ENCODE data around the gene GPR156.

DNA sequence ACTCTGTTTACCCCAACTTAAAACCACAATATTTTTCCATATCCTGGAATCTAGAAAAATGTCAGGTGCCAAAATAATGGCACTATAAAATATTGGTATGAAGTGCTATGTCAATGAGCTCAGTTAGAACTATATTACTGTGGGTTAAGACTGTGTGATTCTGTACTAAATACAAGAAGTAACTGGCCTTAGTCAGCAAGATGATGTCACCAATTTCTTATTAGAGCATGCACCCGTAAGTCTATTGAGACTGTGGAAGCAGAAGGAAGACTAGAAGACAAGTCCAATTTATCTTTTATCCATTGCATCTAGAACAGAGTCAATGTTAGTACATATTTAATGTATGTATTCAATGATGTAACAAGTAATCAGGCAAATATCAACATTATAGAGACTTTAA lies 39.2 kb upstream of the GPR156 start:
- TF ChIP-seq ZNF184 (tag by site-specific recombination; IDR thresholded peaks at IDR 0.05): no peak
- no peak for TF ChIP-seq CTCF (tag by site-specific recombination; IDR thresholded peaks at IDR 0.05)
- no peak for TF ChIP-seq ZNF660 (tag by site-specific recombination; IDR thresholded peaks at IDR 0.05)
- no peak for TF ChIP-seq ZNF837 (tag by site-specific recombination; IDR thresholded peaks at IDR 0.05)
- no peak for TF ChIP-seq ZEB2 (tag by site-specific recombination; IDR thresholded peaks at IDR 0.05)
- no peak for TF ChIP-seq FEZF1 (tag by site-specific recombination; IDR thresholded peaks at IDR 0.05)
- TF ChIP-seq, protein P1, sequence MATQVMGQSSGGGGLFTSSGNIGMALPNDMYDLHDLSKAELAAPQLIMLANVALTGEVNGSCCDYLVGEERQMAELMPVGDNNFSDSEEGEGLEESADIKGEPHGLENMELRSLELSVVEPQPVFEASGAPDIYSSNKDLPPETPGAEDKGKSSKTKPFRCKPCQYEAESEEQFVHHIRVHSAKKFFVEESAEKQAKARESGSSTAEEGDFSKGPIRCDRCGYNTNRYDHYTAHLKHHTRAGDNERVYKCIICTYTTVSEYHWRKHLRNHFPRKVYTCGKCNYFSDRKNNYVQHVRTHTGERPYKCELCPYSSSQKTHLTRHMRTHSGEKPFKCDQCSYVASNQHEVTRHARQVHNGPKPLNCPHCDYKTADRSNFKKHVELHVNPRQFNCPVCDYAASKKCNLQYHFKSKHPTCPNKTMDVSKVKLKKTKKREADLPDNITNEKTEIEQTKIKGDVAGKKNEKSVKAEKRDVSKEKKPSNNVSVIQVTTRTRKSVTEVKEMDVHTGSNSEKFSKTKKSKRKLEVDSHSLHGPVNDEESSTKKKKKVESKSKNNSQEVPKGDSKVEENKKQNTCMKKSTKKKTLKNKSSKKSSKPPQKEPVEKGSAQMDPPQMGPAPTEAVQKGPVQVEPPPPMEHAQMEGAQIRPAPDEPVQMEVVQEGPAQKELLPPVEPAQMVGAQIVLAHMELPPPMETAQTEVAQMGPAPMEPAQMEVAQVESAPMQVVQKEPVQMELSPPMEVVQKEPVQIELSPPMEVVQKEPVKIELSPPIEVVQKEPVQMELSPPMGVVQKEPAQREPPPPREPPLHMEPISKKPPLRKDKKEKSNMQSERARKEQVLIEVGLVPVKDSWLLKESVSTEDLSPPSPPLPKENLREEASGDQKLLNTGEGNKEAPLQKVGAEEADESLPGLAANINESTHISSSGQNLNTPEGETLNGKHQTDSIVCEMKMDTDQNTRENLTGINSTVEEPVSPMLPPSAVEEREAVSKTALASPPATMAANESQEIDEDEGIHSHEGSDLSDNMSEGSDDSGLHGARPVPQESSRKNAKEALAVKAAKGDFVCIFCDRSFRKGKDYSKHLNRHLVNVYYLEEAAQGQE (tag by site-specific recombination; IDR thresholded peaks at IDR 0.05): no peak
